HG02884 (cell line): Measurements from ENCODE around the gene SNORC.

Source experiments
- ATAC-seq: cut with Tn5 transposase; IDR thresholded peaks from one replicate; pipeline ENCODE4 v1.9.1; 2021; ENCODE audit warnings: mild to moderate bottlenecking, moderate library complexity; ENCODE audit not compliant: unreplicated experiment

The SNORC gene

DNA sequence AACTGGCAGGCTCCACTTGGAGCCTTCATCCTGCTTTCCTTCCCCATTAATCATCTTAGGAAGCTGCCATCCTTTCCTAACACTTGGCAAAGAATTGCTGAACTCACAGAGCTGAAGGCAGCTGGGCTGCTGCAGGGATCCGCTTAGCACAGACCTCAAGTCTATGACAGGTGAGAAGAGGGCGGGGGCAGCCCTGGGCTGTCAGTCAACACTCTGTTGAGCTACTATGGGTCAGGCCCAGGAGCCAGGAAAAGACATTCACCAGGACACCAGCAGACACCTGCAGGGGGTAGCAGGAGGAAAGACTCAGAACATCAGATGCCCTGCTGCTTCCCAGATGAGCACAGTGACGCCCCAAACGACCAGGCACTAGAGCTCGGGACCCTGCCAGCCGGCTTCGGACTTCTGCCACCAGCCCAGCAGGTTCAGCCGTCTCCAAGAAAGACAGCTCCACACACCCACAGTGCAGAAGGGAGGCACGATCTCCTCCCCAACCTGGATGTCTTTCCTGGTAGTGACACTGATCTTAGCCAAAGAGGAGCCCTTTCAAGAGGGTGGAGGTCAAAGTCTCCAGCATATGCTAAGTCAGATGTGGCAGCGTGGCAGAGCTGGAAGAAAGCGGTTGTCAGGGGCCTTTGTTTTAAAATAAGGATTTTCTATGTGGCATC is 55.2 kb downstream of the SNORC start:
- no peak for ATAC-seq

DNA sequence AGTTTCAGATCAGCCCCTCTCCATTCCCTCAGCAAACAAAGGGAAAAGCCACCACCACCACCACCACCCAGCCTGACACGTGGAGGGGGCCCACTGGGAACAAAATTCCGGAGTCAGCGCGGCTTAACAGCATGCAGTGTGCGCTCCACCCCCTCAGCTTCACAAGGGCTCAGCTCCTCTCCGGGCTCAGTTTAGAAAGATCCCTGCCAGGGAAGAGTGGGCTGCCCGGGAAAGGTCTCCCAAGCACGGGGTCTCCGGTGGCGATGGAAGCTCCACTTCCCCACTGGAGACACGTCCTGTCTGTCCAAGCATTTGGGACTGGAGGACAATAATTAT is 55.7 kb downstream of the SNORC start:
- ATAC-seq, result no peak

DNA sequence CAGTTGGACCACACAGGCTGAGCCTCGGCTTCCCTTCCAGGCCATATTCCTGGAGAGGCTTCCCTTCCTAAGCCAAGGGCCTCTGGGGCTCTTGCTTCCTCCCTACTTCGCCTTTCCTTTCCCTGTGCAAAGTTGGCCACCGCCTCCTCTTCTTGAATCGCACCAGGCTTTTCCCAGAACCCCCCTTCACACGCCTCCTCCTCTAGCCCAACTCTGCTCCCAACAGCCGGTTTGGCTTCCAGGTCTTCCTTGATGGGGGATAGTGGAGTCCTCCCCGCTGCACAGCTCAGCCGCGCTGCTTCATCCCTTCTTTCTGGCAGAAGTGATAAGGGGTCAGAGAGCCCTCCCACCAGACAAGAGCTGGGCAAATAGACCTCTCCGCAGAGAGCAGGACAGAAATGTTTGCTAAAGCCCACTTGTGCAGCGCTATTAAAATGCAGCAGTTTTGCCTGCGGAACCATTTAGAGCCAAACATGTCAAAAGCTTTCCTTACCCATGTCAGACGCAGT is 56.4 kb downstream of the SNORC start:
- no peak for ATAC-seq

DNA sequence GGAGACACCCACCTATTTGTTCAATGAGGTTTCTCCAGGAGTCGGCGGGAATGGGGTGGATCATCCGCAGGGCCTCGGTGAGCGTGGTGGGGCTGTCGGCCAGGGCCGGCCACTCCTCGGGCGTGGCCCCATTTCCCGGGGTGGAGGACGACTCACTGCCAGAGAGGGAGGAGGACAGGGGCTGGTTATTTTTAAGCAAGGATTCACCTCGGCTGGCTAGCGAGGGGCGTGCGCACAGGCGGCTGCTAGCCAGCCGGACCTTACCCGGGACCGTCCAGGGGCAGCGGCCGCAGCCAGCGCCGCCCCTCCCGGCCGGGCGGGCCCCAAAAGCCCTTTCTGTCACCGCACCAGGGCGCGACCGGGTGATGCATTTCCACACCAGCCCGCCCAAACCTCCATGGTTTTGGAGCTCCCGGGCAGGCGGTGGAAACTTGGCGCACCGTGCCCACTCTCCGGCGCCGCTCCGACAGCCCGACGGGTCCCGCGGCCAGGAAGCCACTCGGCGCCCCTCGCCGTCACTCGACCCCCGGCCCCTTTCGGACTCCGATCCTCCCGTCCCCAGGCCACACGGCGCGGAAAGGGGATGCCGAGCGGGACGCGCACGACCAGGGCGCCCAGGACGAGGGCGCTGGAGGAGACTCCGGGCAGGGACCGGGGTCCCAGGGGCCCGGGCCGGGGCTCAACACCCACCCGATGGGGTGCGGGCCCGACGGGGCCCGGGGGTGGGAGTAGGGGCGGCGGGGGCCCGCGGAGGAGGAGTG is 57.1 kb downstream of the SNORC start:
- ATAC-seq, result no peak

DNA sequence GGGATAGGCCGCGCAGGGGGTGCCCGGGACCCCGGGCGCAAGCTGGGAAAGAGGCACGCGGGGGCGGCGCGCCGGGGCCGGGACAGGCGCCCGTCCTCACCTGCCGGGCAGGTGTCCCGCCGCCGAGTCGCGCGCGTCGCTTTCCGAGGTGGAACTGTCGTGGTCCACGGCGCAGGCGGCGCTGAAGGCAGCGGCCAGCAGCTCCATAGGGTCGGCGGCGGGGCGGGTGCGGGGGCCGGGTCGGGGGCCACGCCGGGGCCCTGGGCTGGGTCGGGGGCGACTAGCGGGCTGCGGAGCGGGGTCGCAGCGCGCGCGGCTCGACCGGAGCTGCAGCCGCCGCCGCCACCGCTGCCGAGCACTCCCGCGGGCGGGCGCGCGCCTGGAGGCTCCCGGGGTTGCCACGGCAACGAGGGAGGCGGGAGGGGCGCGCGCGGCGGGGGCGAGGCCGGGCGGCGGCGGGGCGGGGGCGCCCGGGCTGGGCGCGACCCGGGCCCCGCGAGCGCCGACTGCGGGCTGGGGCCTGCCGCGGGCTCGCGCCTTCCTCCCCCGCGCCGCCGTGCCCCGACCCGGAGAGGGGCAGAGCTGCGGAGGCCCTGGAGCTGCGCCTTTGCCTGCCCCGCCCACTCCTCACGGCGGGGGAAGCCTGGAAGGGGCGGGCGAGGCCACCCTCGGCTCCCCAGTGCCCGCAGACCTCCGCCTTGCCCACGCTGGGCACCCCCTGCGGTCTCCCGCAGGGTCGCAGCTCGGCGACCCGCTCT is 57.9 kb downstream of the SNORC start:
- no peak for ATAC-seq
